ENCODE data around the gene ZNHIT6. TPM values are rescaled to one million over a fixed set of nuclear protein-coding genes. Genes with fewer than 3 reads are reported as not detected.
"Not testable (repeated sequence)": the region's sequence is repeated elsewhere in the genome, so short reads cannot be mapped to it uniquely, and the experiment has no call there.

ZNHIT6 gene, protein sequence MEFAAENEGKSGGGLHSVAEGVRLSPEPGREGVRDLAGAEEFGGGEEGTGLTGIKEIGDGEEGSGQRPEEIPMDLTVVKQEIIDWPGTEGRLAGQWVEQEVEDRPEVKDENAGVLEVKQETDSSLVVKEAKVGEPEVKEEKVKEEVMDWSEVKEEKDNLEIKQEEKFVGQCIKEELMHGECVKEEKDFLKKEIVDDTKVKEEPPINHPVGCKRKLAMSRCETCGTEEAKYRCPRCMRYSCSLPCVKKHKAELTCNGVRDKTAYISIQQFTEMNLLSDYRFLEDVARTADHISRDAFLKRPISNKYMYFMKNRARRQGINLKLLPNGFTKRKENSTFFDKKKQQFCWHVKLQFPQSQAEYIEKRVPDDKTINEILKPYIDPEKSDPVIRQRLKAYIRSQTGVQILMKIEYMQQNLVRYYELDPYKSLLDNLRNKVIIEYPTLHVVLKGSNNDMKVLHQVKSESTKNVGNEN
- polyA plus RNA-seq (ENCODE audit: insufficient read length), result 17.2 TPM

DNA sequence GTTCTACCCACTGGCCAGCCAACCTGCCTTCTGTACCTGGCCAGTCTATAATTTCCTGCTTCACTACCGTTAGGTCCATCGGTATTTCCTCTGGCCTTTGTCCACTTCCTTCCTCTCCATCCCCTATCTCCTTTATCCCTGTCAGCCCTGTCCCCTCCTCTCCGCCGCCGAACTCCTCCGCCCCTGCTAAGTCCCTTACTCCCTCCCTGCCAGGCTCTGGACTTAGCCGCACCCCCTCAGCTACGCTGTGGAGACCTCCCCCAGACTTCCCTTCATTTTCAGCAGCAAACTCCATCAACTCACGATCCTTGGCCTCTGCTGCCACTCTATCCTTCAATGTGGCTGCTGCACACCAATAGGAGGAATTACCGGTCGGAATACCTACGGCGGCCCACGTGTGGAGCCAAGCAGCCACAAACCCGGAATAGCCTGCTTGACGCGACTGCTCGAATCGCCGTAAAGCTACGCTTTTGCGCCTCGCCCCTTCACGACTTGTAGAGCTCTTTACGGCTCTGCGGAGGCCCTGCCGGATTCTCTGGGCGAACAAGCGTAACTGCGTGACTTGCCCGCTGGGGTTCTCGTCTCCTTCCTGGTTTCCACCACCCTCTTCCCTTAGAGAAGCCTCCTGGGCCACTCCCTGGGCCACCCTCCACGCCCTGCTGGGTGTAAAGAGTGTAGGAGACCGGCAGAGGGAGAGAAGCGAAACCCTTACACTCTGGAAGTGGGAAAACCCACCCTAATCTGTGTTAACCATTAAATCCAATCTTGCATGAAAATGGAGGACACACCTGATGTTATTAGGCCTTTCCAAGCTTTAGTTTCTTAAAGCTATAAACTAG is at the start of gene ZNHIT6:
ZNHIT6 (minus strand) TSS at position 444 of the 839 bp plus-strand sequence; CDS start at position 295, 149 bp downstream.
- peak; percentile 73 for DNase-seq (ENCODE audit: low read depth)

DNA sequence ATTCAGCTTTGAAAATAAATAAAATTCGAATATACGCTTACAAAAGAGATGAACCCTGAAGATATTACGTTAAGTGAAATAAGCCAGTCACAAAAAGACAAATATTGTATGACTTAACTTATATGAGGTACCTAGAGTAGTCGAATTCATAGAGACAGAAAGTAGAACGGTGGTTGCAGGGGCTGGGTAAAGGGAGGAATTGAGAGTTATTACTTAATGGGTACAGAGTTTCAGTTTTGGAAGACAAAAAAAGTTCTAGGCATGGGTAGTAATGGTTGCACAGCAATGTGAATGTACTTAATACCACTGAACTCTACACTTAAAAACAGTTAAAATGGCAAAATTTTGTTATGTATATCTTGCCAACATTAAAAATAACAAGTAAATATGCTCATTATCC is 48.6 kb upstream of the ZNHIT6 start:
- DNase-seq (ENCODE audit: low read depth), result no peak

DNA sequence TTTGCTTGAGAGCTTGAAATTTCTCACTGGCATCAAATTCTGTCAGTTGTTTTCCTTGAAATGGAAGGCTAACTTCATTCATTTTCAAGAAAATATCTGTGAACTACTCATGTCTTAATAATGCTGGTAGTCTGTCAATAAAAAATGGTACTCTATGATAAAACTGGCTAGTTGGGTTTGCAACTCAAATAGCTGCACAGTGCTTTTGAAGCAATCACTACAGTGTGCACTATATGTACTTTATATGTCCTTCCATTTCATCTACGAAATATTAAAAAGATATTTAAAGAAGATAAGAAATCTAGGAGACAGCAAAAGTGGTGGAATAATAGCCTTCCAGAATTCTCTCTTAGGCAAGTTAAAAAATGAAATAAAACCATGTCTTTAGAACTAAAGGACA is 39.9 kb upstream of the ZNHIT6 start:
- DNase-seq (ENCODE audit: low read depth), result no peak

DNA sequence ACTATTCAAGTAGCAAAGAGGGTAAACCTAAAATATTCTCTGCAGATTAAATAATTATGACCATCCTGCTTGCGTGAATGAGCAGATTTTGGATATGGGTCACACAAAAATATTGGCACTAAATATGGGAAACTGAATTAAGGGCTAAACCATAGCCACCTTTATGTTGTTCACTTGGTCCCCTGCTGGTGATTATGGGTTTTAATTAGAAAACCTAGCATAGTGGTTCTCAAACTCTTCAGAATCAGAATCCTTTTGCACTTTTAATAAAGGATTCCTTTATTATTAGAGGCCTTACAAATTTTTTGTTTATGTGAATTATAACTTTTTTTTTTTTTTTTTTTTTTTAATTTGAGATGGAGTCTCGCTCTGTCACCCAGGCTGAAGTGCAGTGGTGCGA is 38.5 kb upstream of the ZNHIT6 start:
- no peak for DNase-seq (ENCODE audit: low read depth)

DNA sequence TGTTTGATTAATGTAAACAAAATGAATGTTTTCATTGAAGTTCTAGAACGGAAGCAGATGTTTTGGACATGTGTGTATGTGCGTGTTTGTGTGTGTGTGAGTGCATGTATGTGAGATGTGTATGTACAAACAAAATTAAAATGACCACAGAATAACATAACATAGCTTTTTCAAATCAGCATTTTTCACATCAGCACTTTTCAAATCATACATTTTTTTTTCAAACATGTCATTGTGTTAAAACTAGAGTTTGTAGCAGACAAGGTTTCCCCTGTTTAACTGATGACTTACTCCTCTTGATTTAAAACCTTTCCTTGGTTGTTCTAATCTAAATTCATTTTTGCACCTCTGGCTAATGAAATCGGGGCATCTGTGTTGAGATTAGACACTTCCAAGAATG is 35.6 kb upstream of the ZNHIT6 start:
- DNase-seq (ENCODE audit: low read depth), result no peak

DNA sequence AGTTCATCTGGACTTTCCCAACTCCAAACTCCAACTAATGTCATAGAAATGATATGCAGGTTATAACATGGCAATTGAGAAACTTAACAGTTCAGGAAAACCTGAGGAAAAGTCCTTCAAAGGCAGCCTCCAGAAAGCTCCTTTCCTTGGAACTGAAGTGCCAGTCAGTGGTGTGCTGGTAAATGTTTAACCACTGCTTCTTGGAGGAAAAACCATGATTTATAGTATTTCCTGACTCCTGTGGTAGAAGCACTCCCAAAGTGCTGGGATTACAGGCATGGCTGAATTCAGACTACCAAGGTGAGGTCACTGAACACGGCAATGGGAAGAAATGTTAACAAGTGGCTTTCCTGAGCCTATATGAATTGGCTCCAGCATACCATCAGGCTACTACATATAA is 26.7 kb upstream of the ZNHIT6 start:
- DNase-seq (ENCODE audit: low read depth), result no peak

DNA sequence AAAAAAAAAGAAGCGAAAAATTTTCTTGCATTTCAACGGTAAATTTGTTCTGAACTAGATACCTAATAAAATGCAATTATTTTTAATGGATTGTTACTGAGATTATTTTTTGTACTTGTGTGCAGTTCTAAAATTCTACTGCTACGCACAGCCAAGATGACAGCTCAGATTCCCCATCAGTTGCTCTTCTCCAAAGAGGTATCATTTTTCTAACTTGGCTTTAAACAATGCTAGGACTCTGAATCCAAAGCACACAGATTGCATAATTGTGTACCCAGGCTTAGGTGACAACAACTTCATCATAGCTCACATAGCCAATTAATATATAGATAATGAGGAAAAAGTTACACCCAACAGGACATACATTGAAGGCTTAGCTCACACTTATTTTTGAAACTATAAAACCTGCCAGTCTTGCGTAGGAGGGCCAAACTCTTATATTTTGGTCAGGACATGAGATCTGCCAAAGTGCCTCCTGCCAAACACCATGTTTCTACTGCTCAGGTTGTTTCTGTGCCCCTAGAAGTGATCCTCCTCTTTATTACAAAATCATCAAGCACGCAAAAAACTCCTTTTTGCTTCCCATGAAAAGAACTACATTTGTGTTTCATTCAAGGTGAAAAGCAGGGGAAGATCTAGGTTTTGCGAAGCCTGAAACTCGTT is 10.6 kb upstream of the ZNHIT6 start:
- DNase-seq (ENCODE audit: low read depth), result no peak

DNA sequence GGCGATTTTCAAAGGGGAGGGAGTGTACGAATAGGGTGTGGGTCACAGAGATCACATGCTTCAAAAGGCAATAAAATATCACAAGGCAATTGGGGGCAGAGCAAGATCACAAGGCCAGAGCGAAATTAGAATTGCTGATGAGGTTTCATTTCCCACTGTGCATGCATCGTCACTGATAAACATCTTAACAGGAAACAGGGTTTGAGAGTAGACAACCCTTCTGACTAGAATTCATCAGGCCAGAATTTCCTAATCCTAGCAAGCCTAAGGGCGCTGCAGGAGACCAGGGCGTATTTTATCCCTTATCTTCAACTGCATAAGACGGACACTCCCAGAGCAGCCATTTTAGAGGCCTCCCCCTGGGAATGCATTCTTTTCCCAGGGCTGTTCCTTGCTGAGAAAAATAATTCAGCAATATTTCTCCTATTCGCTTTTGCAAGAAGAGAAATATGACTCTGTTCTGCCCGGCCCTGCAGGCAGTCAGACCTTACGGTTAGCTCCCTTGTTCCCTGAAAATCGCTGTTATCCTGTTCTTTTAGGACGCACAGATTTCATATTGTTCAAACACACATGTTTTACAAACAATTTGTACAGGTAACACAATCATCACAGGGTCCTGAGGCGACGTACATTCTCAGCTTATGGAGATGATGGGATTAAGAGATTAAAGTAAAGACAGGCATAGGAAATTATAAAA is 6.3 kb upstream of the ZNHIT6 start:
- DNase-seq (ENCODE audit: low read depth), result not testable (repeated sequence)

DNA sequence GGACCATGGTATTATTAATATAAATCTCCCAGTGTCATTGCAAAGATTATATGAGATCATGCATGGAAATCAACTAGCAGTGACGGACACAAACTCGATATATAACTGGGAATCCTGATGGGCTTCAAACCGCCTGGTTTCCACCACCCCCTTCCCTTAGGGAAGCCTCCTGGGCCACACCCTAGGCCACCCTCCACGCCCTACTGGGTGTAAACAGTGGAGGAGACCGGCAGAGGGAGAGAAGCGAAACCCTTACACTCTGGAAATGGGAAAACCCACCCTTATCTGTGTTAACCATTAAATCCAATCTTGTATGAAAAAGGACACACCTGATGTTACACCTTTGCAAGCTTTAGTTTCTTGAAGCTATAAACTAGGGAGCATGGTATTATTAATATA is 595 bp upstream of the ZNHIT6 start:
- no peak for DNase-seq (ENCODE audit: low read depth)

DNA sequence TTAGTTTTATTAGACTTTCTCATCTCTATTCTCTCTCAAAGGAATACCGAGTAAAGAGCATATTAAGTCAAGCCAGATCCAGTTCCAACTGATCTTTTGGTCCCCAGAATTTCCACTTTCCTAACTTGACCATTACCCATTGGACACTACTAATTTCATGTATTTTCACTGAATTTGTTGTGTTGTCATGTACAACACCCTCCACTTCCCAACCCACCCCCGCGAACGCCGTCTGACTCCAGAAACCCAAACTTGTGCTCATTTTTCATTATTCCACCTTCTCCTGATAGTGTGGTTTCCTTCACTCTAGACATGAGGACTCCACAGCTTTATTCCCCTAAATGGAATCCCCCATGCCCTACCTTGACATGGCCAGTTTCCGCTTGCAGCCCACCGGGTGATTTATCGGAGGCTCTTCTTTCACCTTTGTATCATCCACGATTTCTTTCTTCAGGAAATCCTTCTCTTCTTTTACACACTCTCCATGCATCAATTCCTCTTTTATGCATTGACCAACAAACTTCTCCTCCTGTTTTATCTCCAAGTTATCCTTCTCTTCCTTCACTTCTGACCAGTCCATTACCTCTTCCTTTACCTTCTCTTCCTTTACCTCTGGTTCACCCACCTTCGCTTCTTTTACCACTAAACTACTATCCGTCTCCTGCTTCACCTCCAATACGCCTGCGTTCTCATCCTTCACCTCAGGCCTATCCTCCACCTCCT is 805 bp downstream of the ZNHIT6 start:
- no peak for DNase-seq (ENCODE audit: low read depth)

DNA sequence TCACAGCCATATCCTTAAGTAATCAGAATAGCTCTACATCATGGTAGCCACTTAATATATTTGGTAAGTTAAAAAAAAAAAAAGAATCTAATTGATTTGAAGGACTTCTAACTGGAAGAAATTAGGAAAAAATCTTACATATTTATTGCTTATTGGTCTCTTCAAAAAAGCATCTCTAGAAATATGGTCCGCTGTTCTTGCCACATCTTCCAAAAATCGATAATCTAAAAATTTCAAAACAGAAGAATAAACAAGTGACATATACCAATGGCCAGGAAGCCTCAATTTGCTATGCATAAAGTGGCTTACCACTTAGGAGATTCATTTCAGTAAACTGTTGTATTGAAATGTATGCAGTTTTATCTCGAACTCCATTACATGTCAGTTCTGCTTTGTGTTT is 2.3 kb downstream of the ZNHIT6 start:
- DNase-seq (ENCODE audit: low read depth), result no peak

DNA sequence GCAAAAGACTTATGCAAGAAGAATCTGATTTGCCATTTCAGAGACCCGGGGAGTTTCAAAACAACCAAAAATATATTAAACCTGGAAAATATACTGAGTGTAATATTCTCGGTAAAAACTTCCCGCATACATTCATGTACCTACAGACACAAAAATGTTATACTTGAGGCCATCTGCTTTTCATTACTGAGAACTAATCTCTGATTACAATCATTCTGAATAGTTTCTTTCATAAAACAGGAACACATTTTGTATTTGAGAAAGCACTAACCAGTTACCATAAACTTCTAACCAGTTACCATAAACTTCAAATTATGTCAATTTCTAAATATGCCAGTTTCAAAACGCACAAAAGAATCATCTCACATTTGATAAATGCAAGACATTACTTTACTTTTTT is 7.8 kb downstream of the ZNHIT6 start:
- DNase-seq (ENCODE audit: low read depth), result no peak

DNA sequence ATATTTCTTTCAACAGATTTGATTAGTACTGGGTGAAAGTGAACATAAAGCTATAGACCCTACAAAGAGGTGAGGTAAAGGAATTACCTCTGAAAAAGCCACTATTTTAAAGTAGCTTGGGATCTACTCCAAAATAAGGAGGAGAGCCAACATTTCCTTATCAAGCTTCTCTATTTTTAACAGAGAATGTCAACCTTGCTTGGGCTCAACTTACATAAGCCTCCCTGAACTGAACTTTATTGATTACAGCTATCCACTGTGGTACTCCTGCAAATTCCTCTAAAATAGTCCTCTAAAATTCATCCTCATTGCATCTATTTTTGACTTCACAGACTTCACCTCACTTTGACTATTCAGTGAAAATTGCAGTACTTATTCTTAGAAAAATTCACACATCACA is 10.3 kb downstream of the ZNHIT6 start:
- DNase-seq (ENCODE audit: low read depth), result no peak

DNA sequence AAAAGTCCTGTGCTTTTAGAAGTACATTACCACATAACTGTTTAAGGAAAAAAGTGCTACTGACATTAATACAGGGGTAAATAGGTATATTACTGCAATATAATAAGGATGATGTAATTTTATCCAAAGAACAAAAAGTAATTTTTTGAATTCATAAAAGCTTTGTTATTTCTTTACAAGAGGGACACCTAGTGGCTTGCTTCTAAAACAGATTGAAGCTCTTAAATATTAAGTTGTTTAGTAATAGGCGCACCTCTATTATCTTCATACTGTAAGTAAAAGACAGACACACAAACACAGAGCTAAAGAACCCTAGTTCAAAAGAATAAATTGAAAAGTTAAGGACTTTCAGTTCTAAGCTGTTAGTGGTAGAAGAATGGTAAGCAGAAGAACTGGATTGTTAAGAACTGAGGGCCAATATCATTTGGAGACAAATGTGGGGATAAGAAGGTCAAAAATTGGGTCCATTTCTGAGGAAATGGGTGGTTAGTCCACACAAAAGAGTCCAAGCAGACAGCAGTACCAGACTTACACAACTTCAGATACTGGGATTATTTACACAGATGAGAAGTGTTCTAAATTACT is 15.4 kb downstream of the ZNHIT6 start:
- DNase-seq (ENCODE audit: low read depth), result peak; percentile 26

DNA sequence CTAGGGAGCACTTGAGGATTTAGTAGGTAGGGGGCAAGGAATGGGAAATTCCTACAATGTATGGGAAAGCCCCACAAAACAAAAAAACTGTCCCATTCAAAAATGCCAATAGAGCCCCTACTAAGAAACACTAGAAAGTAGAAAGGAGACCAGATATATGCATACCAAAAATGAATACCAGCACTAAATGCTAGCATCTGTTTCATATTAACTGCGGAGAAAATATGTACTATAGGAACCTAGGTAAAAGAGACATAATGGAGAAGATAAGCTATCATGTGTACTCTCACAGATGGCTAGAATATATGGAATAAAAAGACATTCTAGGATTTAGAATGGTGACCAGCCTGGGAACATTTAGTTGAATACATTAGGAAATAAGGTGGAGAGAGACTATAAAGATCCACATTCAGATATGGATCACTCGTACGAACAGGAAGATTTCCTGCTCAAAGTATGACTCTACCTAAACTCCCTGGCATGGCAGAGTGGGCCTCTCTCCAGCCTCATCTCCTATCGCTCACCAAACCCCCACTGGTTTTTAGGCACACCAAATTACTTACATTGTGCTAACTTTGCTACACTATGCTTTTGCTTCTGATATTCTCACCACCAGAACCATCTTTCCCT is 18.3 kb downstream of the ZNHIT6 start:
- DNase-seq (ENCODE audit: low read depth), result no peak

DNA sequence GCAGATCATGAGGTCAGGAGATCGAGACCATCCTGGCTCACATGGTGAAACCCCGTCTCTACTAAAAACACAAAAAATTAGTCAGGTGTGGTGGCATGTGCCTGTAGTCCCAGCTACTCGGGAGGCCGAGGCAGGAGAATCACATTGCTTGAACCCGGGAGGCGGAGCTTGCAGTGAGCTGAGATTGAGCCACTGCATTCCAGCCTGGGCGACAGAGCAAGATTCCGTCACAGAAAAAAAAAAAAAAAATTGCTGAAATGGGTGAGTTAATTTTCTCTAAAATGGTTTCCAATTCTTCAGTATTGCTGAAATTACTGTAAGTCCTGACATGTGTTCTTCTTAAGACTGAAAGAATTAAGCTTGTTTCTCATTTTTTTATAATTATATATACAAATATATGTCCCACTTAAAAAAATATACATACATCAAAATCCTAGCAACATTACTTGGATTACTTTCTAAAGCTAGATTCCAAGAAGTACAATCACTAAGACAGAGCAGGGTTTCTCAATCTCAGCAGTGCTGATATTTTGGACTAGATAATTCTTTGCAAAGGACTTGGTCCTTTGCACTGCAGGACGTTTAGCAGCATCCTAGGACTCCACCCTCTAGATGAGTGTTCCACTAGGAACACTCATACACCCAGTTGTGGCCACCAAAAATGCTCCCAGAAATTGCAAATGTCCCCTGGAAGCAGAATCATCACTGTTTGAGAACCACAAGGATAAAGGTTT is 24.8 kb downstream of the ZNHIT6 start:
- DNase-seq (ENCODE audit: low read depth), result no peak

DNA sequence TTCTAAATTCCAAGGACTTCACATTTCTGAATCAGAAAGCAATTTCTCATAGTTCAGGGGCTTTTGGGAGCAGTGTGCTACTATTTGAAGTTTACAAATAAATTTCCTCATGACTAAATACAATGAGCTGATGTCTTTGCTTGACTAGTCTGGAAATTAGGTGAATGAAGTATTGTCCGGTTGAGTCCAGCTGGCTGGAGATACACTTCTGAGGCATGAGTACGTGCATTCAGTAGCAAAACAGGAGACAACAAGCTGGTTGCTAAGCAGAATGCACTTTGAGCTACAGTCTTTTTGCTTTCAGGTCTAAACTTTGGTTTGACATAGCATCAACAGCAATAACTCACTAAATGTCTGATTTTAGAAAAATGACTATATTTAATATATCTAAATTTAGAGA is 27.1 kb downstream of the ZNHIT6 start:
- peak; percentile 39 for DNase-seq (ENCODE audit: low read depth)

DNA sequence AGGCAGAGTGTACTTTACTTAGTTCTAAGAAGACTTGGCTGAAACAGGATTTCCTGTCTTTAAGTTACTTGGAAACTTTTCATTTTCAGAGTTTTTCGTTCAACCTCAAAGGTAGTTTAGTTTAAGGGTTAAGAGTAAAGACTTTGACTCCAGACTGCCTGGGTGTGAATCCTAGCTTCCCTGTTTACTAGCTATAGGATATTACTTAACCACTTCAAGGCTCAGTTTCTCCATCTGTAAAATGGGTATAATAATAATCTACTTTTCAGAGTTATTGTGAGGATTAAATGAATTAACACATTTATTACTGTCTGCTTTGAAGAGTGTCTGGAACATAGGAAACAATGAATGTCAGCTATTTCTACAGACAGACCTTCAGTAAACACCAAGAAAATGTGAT is 30.0 kb downstream of the ZNHIT6 start:
- no peak for DNase-seq (ENCODE audit: low read depth)

DNA sequence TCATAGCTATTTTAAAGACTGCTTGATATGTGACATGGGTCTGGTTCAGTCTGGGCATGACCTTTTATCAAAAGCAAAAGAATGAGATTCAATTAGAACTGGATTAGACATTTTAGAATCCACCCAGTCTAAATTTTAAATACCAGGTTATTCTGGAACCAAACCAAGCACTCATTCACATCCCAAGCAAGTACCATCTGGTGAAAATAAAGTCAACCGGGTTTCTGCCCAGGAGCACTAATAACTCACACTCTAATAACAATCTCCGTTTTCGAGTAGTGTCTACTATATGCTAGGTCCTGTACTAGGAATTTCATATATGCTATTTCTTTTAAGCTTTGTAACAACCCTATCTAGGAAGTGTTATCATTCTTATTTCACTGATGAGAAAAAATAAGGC is 30.6 kb downstream of the ZNHIT6 start:
- DNase-seq (ENCODE audit: low read depth), result no peak

Measured in forelimb muscle (tissue), 1 donor.